HepG2 (cell line): ENCODE measurements around the gene CTF1. TPM values are rescaled to one million over a fixed set of nuclear protein-coding genes. Genes with fewer than 3 reads are reported as not detected.

Experiments used
- ATAD3A ChIP-seq: sonication (generic); formaldehyde crosslinking; IDR thresholded peaks from 2 replicates; pipeline ENCODE4 v1.4.0; 2020; ENCODE audit warnings: missing genetic modification reagents
- GABPA ChIP-seq, 2 experiments: IDR thresholded peaks; 2 replicates each; pipeline ENCODE4 v1.6.1; 2011 to 2016; ENCODE audit warnings: low read depth in 2 of 2, low read length in 1 of 2, missing biosample characterization in 1 of 2, missing genetic modification characterization in 1 of 2
- GZF1 ChIP-seq: sonication (generic); formaldehyde crosslinking; IDR thresholded peaks from 2 replicates; pipeline ENCODE4 v1.5.1; 2020; ENCODE audit warnings: mild to moderate bottlenecking, missing genetic modification reagents
- HMGXB3 ChIP-seq: sonication (generic); formaldehyde crosslinking; IDR thresholded peaks from 2 replicates; pipeline ENCODE4 v1.4.0; 2020; ENCODE audit warnings: missing genetic modification reagents, borderline replicate concordance
- RBM22 ChIP-seq: fragments of 200-400 bp; formaldehyde crosslinking; optimal IDR thresholded peaks from 2 replicates; pipeline ENCODE3; 2017; ENCODE audit warnings: mild to moderate bottlenecking, low read length, moderate library complexity
- TOE1 ChIP-seq: sonication (generic); formaldehyde crosslinking; IDR thresholded peaks from 2 replicates; pipeline ENCODE4 v1.4.0; 2020; ENCODE audit warnings: mild to moderate bottlenecking, missing genetic modification reagents
- U2AF2 ChIP-seq: fragments of 200-400 bp; formaldehyde crosslinking; IDR thresholded peaks from 2 replicates; pipeline ENCODE4 v1.6.1; 2017; ENCODE audit warnings: low read depth, mild to moderate bottlenecking, low read length
- YEATS2 ChIP-seq: sonication (generic); formaldehyde crosslinking; IDR thresholded peaks from 2 replicates; pipeline ENCODE4 v1.4.0; 2020; ENCODE audit warnings: missing genetic modification reagents, borderline replicate concordance
- ZBTB21 ChIP-seq: sonication (generic); formaldehyde crosslinking; IDR thresholded peaks from 2 replicates; pipeline ENCODE4 v1.4.0; 2020; ENCODE audit warnings: missing genetic modification reagents
- ZBTB7B ChIP-seq: sonication (generic); formaldehyde crosslinking; IDR thresholded peaks from 2 replicates; pipeline ENCODE4 v1.4.0; 2020; ENCODE audit warnings: missing genetic modification reagents
- ZFYVE20 ChIP-seq: sonication (generic); formaldehyde crosslinking; IDR thresholded peaks from 2 replicates; pipeline ENCODE4 v1.8.0; 2023; ENCODE audit warnings: low read depth, mild to moderate bottlenecking, moderate library complexity, missing genetic modification reagents, borderline replicate concordance
- ZNF484 ChIP-seq: sonication (generic); formaldehyde crosslinking; IDR thresholded peaks from 2 replicates; pipeline ENCODE4 v1.5.1; 2020; ENCODE audit warnings: mild to moderate bottlenecking, low read depth, missing genetic modification reagents, borderline replicate concordance
- polyA plus RNA-seq, 8 experiments: library from polyadenylated mRNA; depleted of rRNA in 3 of 8; stranded (reverse) in 7 of 8; unstranded in 1 of 8; fragments of >200 nt; fragmentation: Illumina TruSeq in 4 of 8; extraction: Trizol in 4 of 8; gene quantifications; 2 replicates each; pipeline versions ENCODE4 v1.2.1 to v1.2.3, GENCODE V29; 2011 to 2016; ENCODE audit warnings: low read depth in 4 of 8, missing spikeins in 1 of 8, mixed read lengths in 1 of 8; ENCODE audit not compliant: insufficient read depth in 1 of 8
- total RNA-seq, 5 experiments: library from RNA; depleted of rRNA; stranded (reverse); fragments of >200 nt; fragmentation: Illumina TruSeq; extraction: Trizol; gene quantifications; 2 replicates each; pipeline ENCODE4 v1.2.3, GENCODE V29; 2016; ENCODE audit warnings: low read depth in 1 of 5
- TF ChIP-seq, protein P1 (sequence below): sonication (generic); formaldehyde crosslinking; IDR thresholded peaks from 2 replicates; pipeline ENCODE4 v1.4.0; 2020; ENCODE audit warnings: missing genetic modification reagents, borderline replicate concordance
- TF ChIP-seq, protein P2 (sequence below): sonication (generic); formaldehyde crosslinking; IDR thresholded peaks from 2 replicates; pipeline ENCODE4 v1.4.0; 2020; ENCODE audit warnings: missing genetic modification reagents, mild to moderate bottlenecking, borderline replicate concordance
- TF ChIP-seq, protein P3 (sequence below): sonication (generic); formaldehyde crosslinking; IDR thresholded peaks from 2 replicates; pipeline ENCODE4 v1.4.0; 2020; ENCODE audit warnings: mild to moderate bottlenecking, low read depth, missing genetic modification reagents

CTF1 gene
- total and polyA plus RNA-seq, 2 of the 13 experiments (the other 11 are each of a cell fraction or from before 2014, with no cell fraction given): 0.13 to 1.8 TPM

- TF ChIP-seq, protein P1, sequence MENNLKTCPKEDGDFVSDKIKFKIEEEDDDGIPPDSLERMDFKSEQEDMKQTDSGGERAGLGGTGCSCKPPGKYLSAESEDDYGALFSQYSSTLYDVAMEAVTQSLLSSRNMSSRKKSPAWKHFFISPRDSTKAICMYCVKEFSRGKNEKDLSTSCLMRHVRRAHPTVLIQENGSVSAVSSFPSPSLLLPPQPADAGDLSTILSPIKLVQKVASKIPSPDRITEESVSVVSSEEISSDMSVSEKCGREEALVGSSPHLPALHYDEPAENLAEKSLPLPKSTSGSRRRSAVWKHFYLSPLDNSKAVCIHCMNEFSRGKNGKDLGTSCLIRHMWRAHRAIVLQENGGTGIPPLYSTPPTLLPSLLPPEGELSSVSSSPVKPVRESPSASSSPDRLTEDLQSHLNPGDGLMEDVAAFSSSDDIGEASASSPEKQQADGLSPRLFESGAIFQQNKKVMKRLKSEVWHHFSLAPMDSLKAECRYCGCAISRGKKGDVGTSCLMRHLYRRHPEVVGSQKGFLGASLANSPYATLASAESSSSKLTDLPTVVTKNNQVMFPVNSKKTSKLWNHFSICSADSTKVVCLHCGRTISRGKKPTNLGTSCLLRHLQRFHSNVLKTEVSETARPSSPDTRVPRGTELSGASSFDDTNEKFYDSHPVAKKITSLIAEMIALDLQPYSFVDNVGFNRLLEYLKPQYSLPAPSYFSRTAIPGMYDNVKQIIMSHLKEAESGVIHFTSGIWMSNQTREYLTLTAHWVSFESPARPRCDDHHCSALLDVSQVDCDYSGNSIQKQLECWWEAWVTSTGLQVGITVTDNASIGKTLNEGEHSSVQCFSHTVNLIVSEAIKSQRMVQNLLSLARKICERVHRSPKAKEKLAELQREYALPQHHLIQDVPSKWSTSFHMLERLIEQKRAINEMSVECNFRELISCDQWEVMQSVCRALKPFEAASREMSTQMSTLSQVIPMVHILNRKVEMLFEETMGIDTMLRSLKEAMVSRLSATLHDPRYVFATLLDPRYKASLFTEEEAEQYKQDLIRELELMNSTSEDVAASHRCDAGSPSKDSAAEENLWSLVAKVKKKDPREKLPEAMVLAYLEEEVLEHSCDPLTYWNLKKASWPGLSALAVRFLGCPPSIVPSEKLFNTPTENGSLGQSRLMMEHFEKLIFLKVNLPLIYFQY (CRISPR knock-in tag): peak; percentile 67; the same call in 1 of the 2 replicates
- peak; percentile 90 for TF ChIP-seq YEATS2 (CRISPR knock-in tag)
- TF ChIP-seq, protein P2, sequence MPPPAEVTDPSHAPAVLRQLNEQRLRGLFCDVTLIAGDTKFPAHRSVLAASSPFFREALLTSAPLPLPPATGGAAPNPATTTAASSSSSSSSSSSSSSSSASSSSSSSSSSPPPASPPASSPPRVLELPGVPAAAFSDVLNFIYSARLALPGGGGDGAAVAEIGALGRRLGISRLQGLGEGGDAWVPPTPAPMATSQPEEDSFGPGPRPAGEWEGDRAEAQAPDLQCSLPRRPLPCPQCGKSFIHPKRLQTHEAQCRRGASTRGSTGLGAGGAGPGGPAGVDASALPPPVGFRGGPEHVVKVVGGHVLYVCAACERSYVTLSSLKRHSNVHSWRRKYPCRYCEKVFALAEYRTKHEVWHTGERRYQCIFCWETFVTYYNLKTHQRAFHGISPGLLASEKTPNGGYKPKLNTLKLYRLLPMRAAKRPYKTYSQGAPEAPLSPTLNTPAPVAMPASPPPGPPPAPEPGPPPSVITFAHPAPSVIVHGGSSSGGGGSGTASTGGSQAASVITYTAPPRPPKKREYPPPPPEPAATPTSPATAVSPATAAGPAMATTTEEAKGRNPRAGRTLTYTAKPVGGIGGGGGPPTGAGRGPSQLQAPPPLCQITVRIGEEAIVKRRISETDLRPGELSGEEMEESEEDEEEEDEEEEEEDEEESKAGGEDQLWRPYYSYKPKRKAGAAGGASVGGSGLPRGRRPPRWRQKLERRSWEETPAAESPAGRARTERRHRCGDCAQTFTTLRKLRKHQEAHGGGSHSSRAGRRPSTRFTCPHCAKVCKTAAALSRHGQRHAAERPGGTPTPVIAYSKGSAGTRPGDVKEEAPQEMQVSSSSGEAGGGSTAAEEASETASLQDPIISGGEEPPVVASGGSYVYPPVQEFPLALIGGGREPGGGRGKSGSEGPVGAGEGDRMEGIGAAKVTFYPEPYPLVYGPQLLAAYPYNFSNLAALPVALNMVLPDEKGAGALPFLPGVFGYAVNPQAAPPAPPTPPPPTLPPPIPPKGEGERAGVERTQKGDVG (CRISPR knock-in tag): peak; percentile 86; the same call in 1 of the 2 replicates
- 0 out of 2 replicates have a peak, but pooled peaks have one; percentile 35 for TF ChIP-seq HMGXB3 (CRISPR knock-in tag)
- peak; percentile 40 for TF ChIP-seq GABPA (IDR thresholded peaks at IDR 0.05; ENCODE audit: low read depth, low read length)
- no peak for TF ChIP-seq GABPA (CRISPR knock-in tag; IDR thresholded peaks at IDR 0.05; ENCODE audit: low read depth)
- no peak for TF ChIP-seq RBM22
- peak; percentile 68; the same call in 1 of the 2 replicates for TF ChIP-seq ZBTB21 (CRISPR knock-in tag)
- TF ChIP-seq, protein P3, sequence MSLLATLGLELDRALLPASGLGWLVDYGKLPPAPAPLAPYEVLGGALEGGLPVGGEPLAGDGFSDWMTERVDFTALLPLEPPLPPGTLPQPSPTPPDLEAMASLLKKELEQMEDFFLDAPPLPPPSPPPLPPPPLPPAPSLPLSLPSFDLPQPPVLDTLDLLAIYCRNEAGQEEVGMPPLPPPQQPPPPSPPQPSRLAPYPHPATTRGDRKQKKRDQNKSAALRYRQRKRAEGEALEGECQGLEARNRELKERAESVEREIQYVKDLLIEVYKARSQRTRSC (CRISPR knock-in tag): peak; percentile 69; the same call in 1 of the 2 replicates
- 0 out of 2 replicates have a peak, but pooled peaks have one; percentile 78 for TF ChIP-seq ZNF484 (CRISPR knock-in tag)
- TF ChIP-seq GZF1 (CRISPR knock-in tag): peak; percentile 84
- no peak for TF ChIP-seq U2AF2
- TF ChIP-seq TOE1 (CRISPR knock-in tag): peak; percentile 55; the same call in 1 of the 2 replicates
- peak; percentile 99 for TF ChIP-seq ZFYVE20 (CRISPR knock-in tag)
- peak; percentile 57; the same call in 1 of the 2 replicates for TF ChIP-seq ZBTB7B (CRISPR knock-in tag)
- no peak for TF ChIP-seq ATAD3A (CRISPR knock-in tag)
These were observed 2.5 kb upstream of the CTF1 start, which contains the start of gene BCL7C (continued) for GRCh38 chr16:30893744-30894539.
